H9 (cell line): Measurements from ENCODE around the gene SIX2. TPM values are rescaled to one million over a fixed set of nuclear protein-coding genes. Genes with fewer than 3 reads are reported as not detected.

ENCODE experiments used
- DNase-seq: peaks from one replicate; pipeline ENCODE4 v3.0.0-alpha.2; 2017
- H2AFZ ChIP-seq: one replicate; pipeline ENCODE4 v1.6.1; 2013; ENCODE audit warnings: mild to moderate bottlenecking, low read length, control low read depth, moderate library complexity
- H2AK5ac ChIP-seq: 2 replicates; pipeline ENCODE4 v1.6.1; 2013; ENCODE audit warnings: low read length, control low read depth, mixed read lengths; ENCODE audit not compliant: insufficient read length
- H2BK120ac ChIP-seq: one replicate; pipeline ENCODE4 v1.6.1; 2013; ENCODE audit warnings: low read depth, mild to moderate bottlenecking, low read length, control low read depth, inconsistent platforms; ENCODE audit not compliant: poor library complexity, severe bottlenecking
- H2BK12ac ChIP-seq: 2 replicates; pipeline ENCODE4 v1.6.1; 2013; ENCODE audit warnings: low read length, control low read depth, mixed read lengths, low read depth; ENCODE audit not compliant: insufficient read length
- H2BK15ac ChIP-seq: 2 replicates; pipeline ENCODE4 v1.6.1; 2013; ENCODE audit warnings: low read depth, low read length, control low read depth
- H2BK20ac ChIP-seq: one replicate; pipeline ENCODE4 v1.6.1; 2013; ENCODE audit warnings: low read depth, mild to moderate bottlenecking, low read length, control low read depth, inconsistent platforms; ENCODE audit not compliant: poor library complexity, severe bottlenecking
- H2BK5ac ChIP-seq: 2 replicates; pipeline ENCODE4 v1.6.1; 2013; ENCODE audit warnings: low read length, control low read depth, mixed read lengths; ENCODE audit not compliant: insufficient read length
- H3K14ac ChIP-seq: 2 replicates; pipeline ENCODE4 v1.6.1; 2013; ENCODE audit warnings: low read length, control low read depth; ENCODE audit not compliant: insufficient read depth
- H3K18ac ChIP-seq: 2 replicates; pipeline ENCODE4 v1.6.1; 2013; ENCODE audit warnings: low read depth, mild to moderate bottlenecking, mixed read lengths, low read length, control low read depth; ENCODE audit not compliant: insufficient read length
- H3K23ac ChIP-seq: 2 replicates; pipeline ENCODE4 v1.6.1; 2013; ENCODE audit warnings: low read length, control low read depth, mixed read lengths, low read depth; ENCODE audit not compliant: insufficient read length
- H3K23me2 ChIP-seq: 2 replicates; pipeline ENCODE4 v1.6.1; 2013; ENCODE audit warnings: low read depth, mild to moderate bottlenecking, mixed read lengths, low read length, control low read depth; ENCODE audit not compliant: insufficient read length, poor library complexity, severe bottlenecking
- H3K27ac ChIP-seq: 2 replicates; pipeline ENCODE4 v1.5.1; 2013; ENCODE audit warnings: low read length, control low read depth, mixed read lengths, low read depth; ENCODE audit not compliant: insufficient read length
- H3K27me3 ChIP-seq: 2 replicates; pipeline ENCODE4 v1.6.1; 2013; ENCODE audit warnings: low read length, control low read depth, inconsistent platforms; ENCODE audit not compliant: insufficient read depth
- H3K4ac ChIP-seq: 2 replicates; pipeline ENCODE4 v1.6.1; 2013; ENCODE audit warnings: low read depth, mild to moderate bottlenecking, control low read depth, inconsistent platforms, low read length, moderate library complexity
- H3K4me1 ChIP-seq: 2 replicates; pipeline ENCODE4 v1.6.1; 2013; ENCODE audit warnings: low read length, control low read depth, inconsistent platforms; ENCODE audit not compliant: insufficient read depth
- H3K4me2 ChIP-seq: 2 replicates; pipeline ENCODE4 v1.6.1; 2013; ENCODE audit warnings: low read length, control low read depth, mixed read lengths; ENCODE audit not compliant: insufficient read length, insufficient read depth
- H3K56ac ChIP-seq: 2 replicates; pipeline ENCODE4 v1.6.1; 2013; ENCODE audit warnings: low read depth, mild to moderate bottlenecking, mixed read lengths, low read length, control low read depth; ENCODE audit not compliant: insufficient read length
- H3K79me1 ChIP-seq: 2 replicates; pipeline ENCODE4 v1.6.1; 2013; ENCODE audit warnings: low read depth, mild to moderate bottlenecking, moderate library complexity, low read length, control low read depth, inconsistent platforms; ENCODE audit not compliant: insufficient read depth, poor library complexity, severe bottlenecking
- H3K79me2 ChIP-seq: 2 replicates; pipeline ENCODE4 v1.6.1; 2013; ENCODE audit warnings: low read length, control low read depth, inconsistent platforms; ENCODE audit not compliant: insufficient read depth
- H3K9ac ChIP-seq: 2 replicates; pipeline ENCODE4 v1.6.1; 2013; ENCODE audit warnings: low read length, control low read depth, mixed read lengths; ENCODE audit not compliant: insufficient read length; ENCODE audit errors: extremely low read depth
- H3K9me3 ChIP-seq: one replicate; pipeline ENCODE4 v1.6.1; 2013; ENCODE audit warnings: low read depth, low read length, inconsistent platforms; ENCODE audit not compliant: control insufficient read depth
- H3T11ph ChIP-seq: one replicate; pipeline ENCODE4 v1.6.1; 2013; ENCODE audit warnings: mild to moderate bottlenecking, low read length, control low read depth, inconsistent platforms
- H4K20me1 ChIP-seq: one replicate; pipeline ENCODE4 v1.6.1; 2013; ENCODE audit not compliant: control insufficient read depth, insufficient read length, insufficient read depth
- H4K5ac ChIP-seq: 2 replicates; pipeline ENCODE4 v1.6.1; 2013; ENCODE audit warnings: low read depth, mild to moderate bottlenecking, mixed read lengths, low read length, control low read depth; ENCODE audit not compliant: insufficient read length
- H4K8ac ChIP-seq: replicated peaks from 2 replicates; pipeline ENCODE4 v1.6.1; 2013; ENCODE audit warnings: low read length, control low read depth, mixed read lengths, low read depth; ENCODE audit not compliant: insufficient read length
- H4K91ac ChIP-seq: 2 replicates; pipeline ENCODE4 v1.6.1; 2013; ENCODE audit warnings: low read depth, mild to moderate bottlenecking, moderate library complexity, mixed read lengths, low read length, control low read depth; ENCODE audit not compliant: insufficient read length
- H3K27ac Mint-ChIP-seq, 3 experiments: 2 replicates in 2 of 3; 3 replicates in 1 of 3; pipeline ENCODE4 v1.8.0; 2020 to 2021; ENCODE audit warnings: mixed read lengths in 3 of 3, mild to moderate bottlenecking in 1 of 3, moderate library complexity in 1 of 3
- H3K27me3 Mint-ChIP-seq: 2 replicates; pipeline ENCODE4 v1.8.0; 2021; ENCODE audit warnings: low read depth, mild to moderate bottlenecking, moderate library complexity, mixed read lengths
- H3K36me3 Mint-ChIP-seq, 3 experiments: 2 replicates in 2 of 3; 3 replicates in 1 of 3; pipeline ENCODE4 v1.8.0; 2020 to 2021; ENCODE audit warnings: low read depth in 3 of 3, mixed read lengths in 3 of 3; ENCODE audit not compliant: insufficient read depth in 1 of 3
- H3K4me1 Mint-ChIP-seq, 2 experiments: 2 replicates each; pipeline ENCODE4 v1.8.0; 2020; ENCODE audit warnings: mixed read lengths in 2 of 2
- H3K4me3 Mint-ChIP-seq, 2 experiments: 2 replicates in 1 of 2; 3 replicates in 1 of 2; pipeline ENCODE4 v1.8.0; 2020 to 2021; ENCODE audit warnings: mild to moderate bottlenecking in 2 of 2, mixed read lengths in 2 of 2, moderate library complexity in 1 of 2
- H3K9me3 Mint-ChIP-seq, 2 experiments: 2 replicates in 1 of 2; 3 replicates in 1 of 2; pipeline ENCODE4 v1.8.0; 2020; ENCODE audit warnings: mild to moderate bottlenecking in 2 of 2, mixed read lengths in 2 of 2, moderate library complexity in 1 of 2
- WGBS: extraction: QIAGEN DNeasy Blood & Tissue Kit; methylation state at CpG from one replicate; pipeline ENCODE4 v1.1.7; 2013; ENCODE audit warnings: missing lambda C conversion rate, low lambda C conversion rate, mixed read lengths; ENCODE audit not compliant: insufficient read length; ENCODE audit errors: extremely low coverage; 5-methylcytosine and 5-hydroxymethylcytosine counted together
- total RNA-seq: library from RNA; stranded (reverse); gene quantifications from 2 replicates; pipeline ENCODE4 v1.2.1, GENCODE V29; 2021
- TF ChIP-seq, protein P1 (sequence below): fragments of 200-600 bp; sonication (generic); conservative IDR thresholded peaks from 3 replicates; pipeline ENCODE4 v1.8.0; 2021; ENCODE audit warnings: antibody characterized with exemption, mild to moderate bottlenecking

The SIX2 gene
- total RNA-seq, 1 experiment from 2014 or later: not detected

DNA sequence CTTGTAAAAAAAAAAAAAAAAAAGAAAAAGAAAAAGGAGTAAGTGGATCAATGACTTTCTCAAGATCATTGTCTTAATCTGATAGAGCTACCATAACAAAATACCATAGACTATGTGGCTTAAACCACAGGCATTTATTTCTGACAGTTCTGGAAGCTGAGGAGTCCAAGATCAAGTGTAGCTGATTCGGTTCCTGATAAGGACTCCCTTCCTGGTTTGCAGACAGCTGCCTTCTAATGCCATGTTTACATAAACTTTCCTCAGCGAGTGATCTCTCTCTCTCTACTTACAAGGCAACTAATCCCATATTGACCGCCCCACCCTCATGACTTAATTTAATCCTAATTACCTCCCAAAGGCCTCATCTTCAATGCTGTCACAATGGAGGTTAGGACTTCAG, 36.5 kb upstream of the SIX2 start:
- H4K8ac ChIP-seq: no peak overlapping the region
- H3K4me2 ChIP-seq: no peak overlapping the region
- peaks cover 3% of the 10 kb centered on the region; the same call in 1 of the 2 replicates for H3K4me1 ChIP-seq
- no peak overlapping the region for H3T11ph ChIP-seq
- no peak overlapping the region for H2BK120ac ChIP-seq
- no peak overlapping the region for H2BK20ac ChIP-seq
- H3K79me2 ChIP-seq: no peaks in the 10 kb centered on the region
- no peak overlapping the region for H2BK5ac ChIP-seq
- Mint-ChIP-seq H3K9me3 (no peaks in the 10 kb centered on the region), H3K4me3 (no peak overlapping the region), H3K4me1 (peaks cover 4% of the 10 kb centered on the region in 2 experiments), H3K36me3 (no peaks in the 10 kb centered on the region), H3K27ac (no peak overlapping the region), H3K27me3 (peaks cover 13% of the 10 kb centered on the region)
- H3K27ac ChIP-seq: no peak overlapping the region
- H2AK5ac ChIP-seq: no peak overlapping the region
- H3K9me3 ChIP-seq: no peaks in the 10 kb centered on the region
- H3K14ac ChIP-seq: no peak overlapping the region
- H2BK15ac ChIP-seq: no peak overlapping the region
- no peak overlapping the region for H2AFZ ChIP-seq
- H2BK12ac ChIP-seq: no peak overlapping the region
- no peak overlapping the region for H3K18ac ChIP-seq
- H3K27me3 ChIP-seq: no peaks in the 10 kb centered on the region; the same call in 1 of the 2 replicates
- WGBS: no CpG with 5 or more reads among the region's 3 CpGs
- H4K20me1 ChIP-seq: no peaks in the 10 kb centered on the region
- H3K23me2 ChIP-seq: no peaks in the 10 kb centered on the region
- H3K79me1 ChIP-seq: no peaks in the 10 kb centered on the region
- no peak overlapping the region for H4K91ac ChIP-seq
- H4K5ac ChIP-seq: no peak overlapping the region
- H3K23ac ChIP-seq: no peak overlapping the region
- DNase-seq: no peak
- H3K4ac ChIP-seq: no peak overlapping the region
- TF ChIP-seq, protein P1, sequence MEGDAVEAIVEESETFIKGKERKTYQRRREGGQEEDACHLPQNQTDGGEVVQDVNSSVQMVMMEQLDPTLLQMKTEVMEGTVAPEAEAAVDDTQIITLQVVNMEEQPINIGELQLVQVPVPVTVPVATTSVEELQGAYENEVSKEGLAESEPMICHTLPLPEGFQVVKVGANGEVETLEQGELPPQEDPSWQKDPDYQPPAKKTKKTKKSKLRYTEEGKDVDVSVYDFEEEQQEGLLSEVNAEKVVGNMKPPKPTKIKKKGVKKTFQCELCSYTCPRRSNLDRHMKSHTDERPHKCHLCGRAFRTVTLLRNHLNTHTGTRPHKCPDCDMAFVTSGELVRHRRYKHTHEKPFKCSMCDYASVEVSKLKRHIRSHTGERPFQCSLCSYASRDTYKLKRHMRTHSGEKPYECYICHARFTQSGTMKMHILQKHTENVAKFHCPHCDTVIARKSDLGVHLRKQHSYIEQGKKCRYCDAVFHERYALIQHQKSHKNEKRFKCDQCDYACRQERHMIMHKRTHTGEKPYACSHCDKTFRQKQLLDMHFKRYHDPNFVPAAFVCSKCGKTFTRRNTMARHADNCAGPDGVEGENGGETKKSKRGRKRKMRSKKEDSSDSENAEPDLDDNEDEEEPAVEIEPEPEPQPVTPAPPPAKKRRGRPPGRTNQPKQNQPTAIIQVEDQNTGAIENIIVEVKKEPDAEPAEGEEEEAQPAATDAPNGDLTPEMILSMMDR: no peak
- no peak overlapping the region for H3K56ac ChIP-seq
- no peak overlapping the region for H3K9ac ChIP-seq
